Kidney epithelial cell (primary cell): Measurements from ENCODE around the gene SELE. TPM values are rescaled to one million over a fixed set of nuclear protein-coding genes. Genes with fewer than 3 reads are reported as not detected.

ENCODE experiments used
- DNase-seq: peaks from one replicate; pipeline ENCODE4 v3.0.0-alpha.2; 2010; ENCODE audit warnings: low read depth
- H3K27me3 ChIP-seq: 2 replicates; pipeline ENCODE4 v1.6.0; 2011; ENCODE audit warnings: low read length; ENCODE audit not compliant: control insufficient read depth, insufficient read depth
- H3K36me3 ChIP-seq: 2 replicates; pipeline ENCODE4 v1.5.1; 2011; ENCODE audit warnings: low read length; ENCODE audit not compliant: control insufficient read depth, insufficient read depth
- H3K4me3 ChIP-seq: 2 replicates; pipeline ENCODE4 v1.5.1; 2011; ENCODE audit warnings: low read depth, mild to moderate bottlenecking, control low read depth, low read length
- total RNA-seq: library from RNA; depleted of rRNA; stranded (reverse); fragments of >200 nt; gene quantifications from 2 replicates; pipeline ENCODE4 v1.2.3, GENCODE V29; 2015
- TF ChIP-seq, protein P1 (sequence below): IDR thresholded peaks from 2 replicates; pipeline ENCODE4 v1.5.1; 2011; ENCODE audit warnings: mild to moderate bottlenecking, moderate library complexity, low read length, control low read depth, inconsistent platforms; ENCODE audit not compliant: insufficient read depth, poor library complexity, severe bottlenecking

Gene SELE
- total RNA-seq, 1 donor from 2014 or later, result not detected

DNA sequence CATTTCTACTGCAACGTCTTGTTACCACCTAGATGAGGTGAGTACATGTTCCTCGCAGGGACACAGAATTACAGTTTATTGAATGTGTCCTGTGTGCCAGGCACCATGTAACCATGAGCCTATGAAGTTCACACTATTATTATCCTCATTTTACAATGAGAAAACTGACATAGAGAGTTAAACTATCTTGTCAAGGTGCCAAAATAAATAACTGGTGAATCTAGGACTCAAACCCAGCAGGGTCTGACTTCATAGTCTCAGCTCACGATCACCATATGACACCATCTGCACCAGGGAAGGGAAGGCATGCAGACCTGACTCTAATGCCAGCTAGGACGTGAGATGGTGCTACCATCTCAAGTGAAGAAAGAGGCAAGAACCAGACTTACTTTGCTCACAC lies 2.4 kb downstream of the SELE start:
- H3K27me3 ChIP-seq, result no peaks in the 10 kb centered on the region
- no peaks in the 10 kb centered on the region for H3K36me3 ChIP-seq
- no peak for DNase-seq
- no peak overlapping the region for H3K4me3 ChIP-seq
- TF ChIP-seq, protein P1, sequence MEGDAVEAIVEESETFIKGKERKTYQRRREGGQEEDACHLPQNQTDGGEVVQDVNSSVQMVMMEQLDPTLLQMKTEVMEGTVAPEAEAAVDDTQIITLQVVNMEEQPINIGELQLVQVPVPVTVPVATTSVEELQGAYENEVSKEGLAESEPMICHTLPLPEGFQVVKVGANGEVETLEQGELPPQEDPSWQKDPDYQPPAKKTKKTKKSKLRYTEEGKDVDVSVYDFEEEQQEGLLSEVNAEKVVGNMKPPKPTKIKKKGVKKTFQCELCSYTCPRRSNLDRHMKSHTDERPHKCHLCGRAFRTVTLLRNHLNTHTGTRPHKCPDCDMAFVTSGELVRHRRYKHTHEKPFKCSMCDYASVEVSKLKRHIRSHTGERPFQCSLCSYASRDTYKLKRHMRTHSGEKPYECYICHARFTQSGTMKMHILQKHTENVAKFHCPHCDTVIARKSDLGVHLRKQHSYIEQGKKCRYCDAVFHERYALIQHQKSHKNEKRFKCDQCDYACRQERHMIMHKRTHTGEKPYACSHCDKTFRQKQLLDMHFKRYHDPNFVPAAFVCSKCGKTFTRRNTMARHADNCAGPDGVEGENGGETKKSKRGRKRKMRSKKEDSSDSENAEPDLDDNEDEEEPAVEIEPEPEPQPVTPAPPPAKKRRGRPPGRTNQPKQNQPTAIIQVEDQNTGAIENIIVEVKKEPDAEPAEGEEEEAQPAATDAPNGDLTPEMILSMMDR, result no peak

GRCh38 chr1:169729991-169730390 lies 3.9 kb downstream of the SELE start:
- Histone ChIP-seq H3K4me3 (no peak overlapping the region), H3K36me3 (no peaks in the 10 kb centered on the region)
- TF ChIP-seq, protein P1, result no peak

GRCh38 chr1:169727307-169727706 lies 6.6 kb downstream of the SELE start:
- Histone ChIP-seq H3K4me3 (no peak overlapping the region), H3K27me3 (no peaks in the 10 kb centered on the region), H3K36me3 (no peaks in the 10 kb centered on the region)
- DNase-seq, result no peak
- TF ChIP-seq, protein P1, result no peak

More at GRCh38 chr1:169729991-169730390, 3.9 kb downstream of the SELE start:
- DNase-seq, result no peak
- no peaks in the 10 kb centered on the region for H3K27me3 ChIP-seq

GRCh38 chr1:169726851-169727250 lies 7.0 kb downstream of the SELE start:
- TF ChIP-seq, protein P1, result no peak
- Histone ChIP-seq H3K36me3 (no peaks in the 10 kb centered on the region), H3K27me3 (no peaks in the 10 kb centered on the region), H3K4me3 (no peak overlapping the region)
- no peak for DNase-seq

GRCh38 chr1:169725930-169726329 lies 7.9 kb downstream of the SELE start:
- DNase-seq, result no peak
- Histone ChIP-seq H3K4me3 (no peak overlapping the region), H3K36me3 (no peaks in the 10 kb centered on the region), H3K27me3 (no peaks in the 10 kb centered on the region)
- TF ChIP-seq, protein P1, result no peak

DNA sequence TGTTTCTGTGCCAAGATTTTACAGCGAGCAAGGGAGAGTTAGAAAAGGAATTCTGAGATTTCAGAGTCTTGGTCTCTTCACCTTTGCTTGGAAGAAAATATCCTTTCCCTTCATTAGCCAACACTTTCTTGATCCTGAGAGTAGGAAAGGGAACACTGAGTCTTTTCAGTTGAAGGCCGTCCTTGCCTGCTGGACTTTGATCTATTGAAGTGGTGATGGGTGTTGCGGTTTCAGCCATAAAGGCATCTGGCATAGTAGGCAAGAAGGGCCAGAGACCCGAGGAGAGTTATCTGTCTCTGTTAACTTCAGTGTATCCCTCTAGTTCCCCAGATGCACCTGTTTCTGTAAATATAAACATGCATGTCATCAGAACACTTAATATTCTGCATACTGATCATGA lies 9.7 kb downstream of the SELE start:
- TF ChIP-seq, protein P1, result no peak
- no peaks in the 10 kb centered on the region for H3K36me3 ChIP-seq
- no peak overlapping the region for H3K4me3 ChIP-seq
- no peaks in the 10 kb centered on the region for H3K27me3 ChIP-seq
- no peak for DNase-seq
